ENCODE data around the gene SHC4.

Gene SHC4

GRCh38 chr15:48795901-48796300, 167.8 kb downstream of the SHC4 start:
- TF ChIP-seq, protein P1, sequence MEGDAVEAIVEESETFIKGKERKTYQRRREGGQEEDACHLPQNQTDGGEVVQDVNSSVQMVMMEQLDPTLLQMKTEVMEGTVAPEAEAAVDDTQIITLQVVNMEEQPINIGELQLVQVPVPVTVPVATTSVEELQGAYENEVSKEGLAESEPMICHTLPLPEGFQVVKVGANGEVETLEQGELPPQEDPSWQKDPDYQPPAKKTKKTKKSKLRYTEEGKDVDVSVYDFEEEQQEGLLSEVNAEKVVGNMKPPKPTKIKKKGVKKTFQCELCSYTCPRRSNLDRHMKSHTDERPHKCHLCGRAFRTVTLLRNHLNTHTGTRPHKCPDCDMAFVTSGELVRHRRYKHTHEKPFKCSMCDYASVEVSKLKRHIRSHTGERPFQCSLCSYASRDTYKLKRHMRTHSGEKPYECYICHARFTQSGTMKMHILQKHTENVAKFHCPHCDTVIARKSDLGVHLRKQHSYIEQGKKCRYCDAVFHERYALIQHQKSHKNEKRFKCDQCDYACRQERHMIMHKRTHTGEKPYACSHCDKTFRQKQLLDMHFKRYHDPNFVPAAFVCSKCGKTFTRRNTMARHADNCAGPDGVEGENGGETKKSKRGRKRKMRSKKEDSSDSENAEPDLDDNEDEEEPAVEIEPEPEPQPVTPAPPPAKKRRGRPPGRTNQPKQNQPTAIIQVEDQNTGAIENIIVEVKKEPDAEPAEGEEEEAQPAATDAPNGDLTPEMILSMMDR (IDR thresholded peaks at IDR 0.05), result no peak

- TF ChIP-seq, protein P1 (IDR thresholded peaks at IDR 0.05), result no peak
Observed at GRCh38 chr15:48794697-48795134, 169.0 kb downstream of the SHC4 start.

DNA sequence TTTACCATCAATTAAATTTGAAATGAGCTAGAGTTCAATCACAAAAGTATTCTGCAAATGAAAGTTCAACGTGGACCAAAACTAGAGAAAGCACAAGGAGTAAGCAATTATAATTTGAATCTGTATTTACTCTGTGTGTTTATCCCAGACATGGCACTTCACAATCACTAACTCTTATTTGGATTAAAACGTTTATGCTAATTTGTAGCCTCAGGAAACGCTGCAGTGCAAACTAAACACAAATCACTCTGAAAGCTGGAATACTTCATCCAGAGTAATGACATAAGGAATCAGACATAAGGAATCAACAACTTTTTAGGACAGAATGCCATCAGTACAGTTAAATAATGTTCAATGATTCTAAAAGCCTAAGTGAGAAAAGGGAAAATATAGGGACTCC, 171.3 kb downstream of the SHC4 start:
- TF ChIP-seq, protein P1 (IDR thresholded peaks at IDR 0.05), result no peak

DNA sequence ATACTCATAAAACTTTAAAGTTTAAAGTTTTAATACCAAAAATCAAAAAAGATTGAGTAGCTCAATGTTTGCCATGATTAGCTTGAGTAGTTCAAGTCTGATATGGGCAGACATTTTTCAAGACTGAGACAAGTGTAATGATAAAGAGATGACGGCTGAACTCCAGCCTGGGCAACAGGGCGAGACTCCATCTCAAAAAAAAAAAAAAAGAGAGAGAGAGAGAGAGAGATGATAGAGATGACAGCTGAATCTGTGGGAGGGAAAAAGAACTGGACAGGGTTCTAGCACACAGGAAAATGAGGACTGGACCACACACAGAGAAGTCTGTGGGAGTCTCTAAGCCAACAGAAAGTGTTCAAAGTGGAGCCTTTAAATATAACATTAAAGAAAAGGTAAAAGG, 178.0 kb downstream of the SHC4 start:
- TF ChIP-seq, protein P1 (IDR thresholded peaks at IDR 0.05), result no peak

GRCh38 chr15:48785195-48785594, 178.5 kb downstream of the SHC4 start:
- TF ChIP-seq, protein P1 (IDR thresholded peaks at IDR 0.05), result no peak

DNA sequence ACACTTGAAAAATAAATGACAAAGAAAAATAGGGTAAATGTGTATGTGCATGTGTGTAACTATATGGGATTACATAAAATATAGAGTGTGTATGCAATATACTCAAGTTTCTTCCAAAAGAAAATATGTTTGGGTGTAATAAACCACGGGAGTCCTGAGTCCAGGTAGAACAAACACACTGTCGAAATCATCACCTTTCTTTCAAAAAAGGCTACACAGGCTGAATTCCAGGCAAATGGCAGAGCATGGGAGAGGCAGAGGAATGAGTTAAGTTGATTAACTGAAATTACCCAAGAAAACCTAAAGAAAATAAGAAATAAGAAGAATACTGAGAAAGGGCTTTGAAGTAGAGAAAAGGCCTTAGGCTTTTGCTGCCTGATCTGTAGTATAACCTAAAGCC, 179.0 kb downstream of the SHC4 start:
- TF ChIP-seq, protein P1 (IDR thresholded peaks at IDR 0.05), result no peak

DNA sequence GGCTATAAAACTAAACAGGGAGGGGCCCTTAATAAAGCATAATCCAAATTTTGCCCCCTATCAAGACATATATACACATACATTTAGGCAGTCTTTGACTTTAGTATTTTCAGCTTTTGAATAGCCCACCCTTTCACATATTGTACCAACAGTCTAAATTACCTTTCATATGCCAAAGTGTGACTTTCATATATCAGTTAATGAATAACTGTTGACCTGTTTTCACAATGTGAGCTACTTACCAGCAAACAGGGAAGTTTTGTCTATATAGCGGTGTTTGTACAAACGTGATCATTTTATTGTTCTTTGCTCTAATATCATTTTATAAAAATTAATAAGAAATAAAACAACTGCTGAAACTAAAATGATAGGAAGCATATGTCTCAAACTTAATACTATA, 180.8 kb downstream of the SHC4 start:
- TF ChIP-seq, protein P1 (IDR thresholded peaks at IDR 0.05), result no peak

GRCh38 chr15:48781481-48782081, 182.1 kb downstream of the SHC4 start:
- TF ChIP-seq, protein P1 (IDR thresholded peaks at IDR 0.05), result no peak

All from LNCAP (cell line).